H1 (cell line): ENCODE results near the gene GAS7. TPM values are rescaled to one million over a fixed set of nuclear protein-coding genes. Genes with fewer than 3 reads are reported as not detected.

ENCODE experiments used
- CTCF ChIA-PET: fragments of 300-600 bp; sonication (Branson Sonifier 250); formaldehyde crosslinking; loops from one replicate; lab custom pipeline; 2021; ENCODE audit not compliant: partially characterized antibody; lab: Charles Lee
- POLR2A ChIA-PET: fragments of 300-600 bp; sonication (Branson Sonifier 250); formaldehyde crosslinking; loops from one replicate; lab custom pipeline; 2021; ENCODE audit warnings: inconsistent platforms; ENCODE audit not compliant: partially characterized antibody; lab: Charles Lee
- DNase-seq, 2 experiments: peaks; one replicate each; pipeline versions ENCODE4 v3.0.0 to v3.0.0-alpha.2; 2010 to 2022; ENCODE audit warnings: low spot score in 2 of 2, low read depth in 1 of 2, mixed read lengths in 1 of 2
- FAIRE-seq: peaks from 2 replicates; lab custom pipeline; 2011; peaks lifted over from hg19 to GRCh38; lab: Jason Lieb, UNC
- H2AFZ ChIP-seq: 2 replicates; pipeline ENCODE4 v1.8.1; 2012; ENCODE audit warnings: low read length, inconsistent platforms
- H2AK5ac ChIP-seq: 2 replicates; pipeline ENCODE4 v1.6.1; 2013; ENCODE audit warnings: low read depth, low read length
- H2BK120ac ChIP-seq: replicated peaks from 2 replicates; pipeline ENCODE3; 2013; ENCODE audit warnings: low read depth, low read length, inconsistent platforms
- H2BK12ac ChIP-seq: 2 replicates; pipeline ENCODE4 v1.6.1; 2013; ENCODE audit warnings: low read depth, low read length
- H2BK15ac ChIP-seq: 2 replicates; pipeline ENCODE4 v1.6.1; 2013; ENCODE audit warnings: low read length
- H2BK20ac ChIP-seq: 2 replicates; pipeline ENCODE4 v1.6.1; 2013; ENCODE audit warnings: low read length
- H2BK5ac ChIP-seq: 2 replicates; pipeline ENCODE4 v1.6.1; 2013; ENCODE audit warnings: low read depth, low read length
- H3K14ac ChIP-seq: 2 replicates; pipeline ENCODE4 v1.6.1; 2013; ENCODE audit warnings: inconsistent platforms; ENCODE audit not compliant: insufficient read length
- H3K18ac ChIP-seq: 2 replicates; pipeline ENCODE4 v1.6.1; 2013; ENCODE audit warnings: low read length; ENCODE audit errors: extremely low read depth
- H3K23ac ChIP-seq: 2 replicates; pipeline ENCODE4 v1.6.1; 2013; ENCODE audit warnings: inconsistent platforms; ENCODE audit not compliant: insufficient read length
- H3K23me2 ChIP-seq: 2 replicates; pipeline ENCODE4 v1.6.1; 2013; ENCODE audit warnings: low read depth, low read length
- H3K27ac ChIP-seq: 2 replicates; pipeline ENCODE4 v1.6.1; 2011; ENCODE audit warnings: low read depth, low read length, inconsistent platforms
- H3K27me3 ChIP-seq, 4 experiments: replicated peaks in 1 of 4; 1 replicate in 1 of 4; 2 replicates in 3 of 4; pipeline versions ENCODE4 v1.6.1 to v1.8.1; 2011 to 2013; ENCODE audit warnings: low read length in 3 of 4, mild to moderate bottlenecking in 3 of 4, inconsistent platforms in 2 of 4, mixed read lengths in 2 of 4, moderate library complexity in 1 of 4; ENCODE audit not compliant: control insufficient read depth in 3 of 4, insufficient read depth in 3 of 4; ENCODE audit errors: extremely low read depth in 1 of 4
- H3K36me3 ChIP-seq, 4 experiments: 2 replicates each; pipeline versions ENCODE4 v1.6.1 to v1.8.1; 2011 to 2013; ENCODE audit warnings: mild to moderate bottlenecking in 4 of 4, low read length in 3 of 4, moderate library complexity in 2 of 4, control low read depth in 1 of 4, inconsistent platforms in 1 of 4; ENCODE audit not compliant: insufficient read depth in 4 of 4, control insufficient read depth in 2 of 4
- H3K4ac ChIP-seq: replicated peaks from 2 replicates; pipeline ENCODE3; 2013; ENCODE audit warnings: low read length, low read depth, mixed read lengths, inconsistent platforms; ENCODE audit not compliant: insufficient read length
- H3K4me1 ChIP-seq, 4 experiments: replicated peaks in 1 of 4; 1 replicate in 1 of 4; 2 replicates in 3 of 4; pipeline versions ENCODE4 v1.6.1 to v1.8.1; 2011 to 2013; ENCODE audit warnings: low read length in 3 of 4, inconsistent platforms in 2 of 4, mixed read lengths in 1 of 4; ENCODE audit not compliant: insufficient read depth in 4 of 4, control insufficient read depth in 3 of 4
- H3K4me2 ChIP-seq, 2 experiments: 2 replicates each; pipeline versions ENCODE4 v1.6.1 to v1.8.1; 2011 to 2013; ENCODE audit warnings: low read depth in 2 of 2, low read length in 2 of 2, control low read depth in 1 of 2, inconsistent platforms in 1 of 2, mild to moderate bottlenecking in 1 of 2; ENCODE audit not compliant: insufficient read depth in 1 of 2
- H3K4me3 ChIP-seq, 4 experiments: fragments of 200-600, 300-600 bp in 1 of 4; sonication (generic), shearing (Covaris generic), sonication (Bioruptor Twin) in 1 of 4; 2 replicates each; pipeline versions ENCODE4 v1.5.1 to v1.8.1; 2011 to 2016; ENCODE audit warnings: low read length in 4 of 4, low read depth in 3 of 4, control low read depth in 2 of 4, inconsistent platforms in 2 of 4, mild to moderate bottlenecking in 2 of 4, mixed read lengths in 1 of 4, moderate library complexity in 1 of 4; ENCODE audit not compliant: insufficient read depth in 2 of 4; ENCODE audit errors: extremely low read depth in 1 of 4
- H3K56ac ChIP-seq: replicated peaks from 2 replicates; pipeline ENCODE3; 2013; ENCODE audit warnings: low read depth, mild to moderate bottlenecking, mixed read lengths, low read length, inconsistent platforms; ENCODE audit not compliant: insufficient read length
- H3K79me1 ChIP-seq: 2 replicates; pipeline ENCODE4 v1.6.1; 2013; ENCODE audit warnings: low read depth, low read length, control low read depth
- H3K79me2 ChIP-seq, 2 experiments: 2 replicates each; pipeline versions ENCODE4 v1.6.1 to v1.8.1; 2012 to 2013; ENCODE audit warnings: low read length in 2 of 2, mild to moderate bottlenecking in 2 of 2, inconsistent platforms in 1 of 2; ENCODE audit not compliant: insufficient read depth in 2 of 2, control insufficient read depth in 1 of 2
- H3K9ac ChIP-seq, 4 experiments: replicated peaks in 1 of 4; 1 replicate in 1 of 4; 2 replicates in 3 of 4; pipeline versions ENCODE4 v1.6.1 to v1.8.1; 2011 to 2013; ENCODE audit warnings: low read depth in 3 of 4, low read length in 3 of 4, control low read depth in 2 of 4, mild to moderate bottlenecking in 2 of 4, moderate library complexity in 2 of 4, inconsistent platforms in 1 of 4; ENCODE audit errors: extremely low read depth in 1 of 4
- H3K9me3 ChIP-seq, 2 experiments: 2 replicates each; pipeline versions ENCODE4 v1.6.1 to v1.8.1; 2012 to 2013; ENCODE audit warnings: mild to moderate bottlenecking in 2 of 2, moderate library complexity in 2 of 2, control low read depth in 1 of 2, inconsistent platforms in 1 of 2, low read depth in 1 of 2, low read length in 1 of 2, mixed read lengths in 1 of 2; ENCODE audit not compliant: insufficient read depth in 2 of 2
- H4K20me1 ChIP-seq, 2 experiments: replicated peaks in 1 of 2; 2 replicates each; pipeline versions ENCODE3 to v1.8.1; 2011 to 2013; ENCODE audit warnings: inconsistent platforms in 2 of 2, low read length in 2 of 2, mild to moderate bottlenecking in 1 of 2; ENCODE audit not compliant: insufficient read depth in 2 of 2, control insufficient read depth in 1 of 2
- H4K5ac ChIP-seq: 2 replicates; pipeline ENCODE4 v1.6.1; 2013; ENCODE audit warnings: low read length, low read depth, mixed read lengths, inconsistent platforms; ENCODE audit not compliant: insufficient read length
- H4K8ac ChIP-seq: 2 replicates; pipeline ENCODE4 v1.8.0; 2013; ENCODE audit warnings: mild to moderate bottlenecking, moderate library complexity, low read length, inconsistent platforms; ENCODE audit not compliant: insufficient read depth; ENCODE audit errors: extremely low read depth
- H4K91ac ChIP-seq: replicated peaks from 2 replicates; pipeline ENCODE3; 2013; ENCODE audit warnings: low read length, mixed read lengths, inconsistent platforms; ENCODE audit not compliant: insufficient read length
- CHD1 ChIP-seq: IDR thresholded peaks from 2 replicates; pipeline ENCODE4 v1.6.1; 2012; ENCODE audit warnings: low read depth, low read length, improper control_type of control experiment
- E2F6 ChIP-seq: IDR thresholded peaks from 2 replicates; pipeline ENCODE4 v1.6.1; 2012; ENCODE audit warnings: inconsistent platforms
- EGR1 ChIP-seq: IDR thresholded peaks from 2 replicates; pipeline ENCODE4 v1.6.1; 2011; ENCODE audit warnings: low read depth, low read length, borderline replicate concordance
- polyA plus RNA-seq, 7 experiments: library from polyadenylated mRNA; depleted of rRNA in 3 of 7; stranded (reverse) in 5 of 7; unstranded in 2 of 7; fragments of >200 nt in 5 of 7; fragments of 200-250 nt in 2 of 7; gene quantifications; 1 replicate in 5 of 7; 2 replicates in 1 of 7; 4 replicates in 1 of 7; pipeline versions ENCODE4 v1.2.1 to v1.2.3, GENCODE V29; 2011 to 2013; ENCODE audit warnings: missing spikeins in 2 of 7, mixed read lengths in 2 of 7
- total RNA-seq: library from RNA; stranded (reverse); fragmentation: NEBNext Ultra II Directional; extraction: Animal tissue kit (Norgen Biotek cat#: 25700); gene quantifications from 2 replicates; pipeline ENCODE4 v1.2.1, GENCODE V29; 2021

Gene GAS7
- total and polyA plus RNA-seq, 2 of the 8 experiments (the other 6 are each of a cell fraction or from before 2014, with no cell fraction given): 5.0 to 14.5 TPM

GRCh38 chr17:9883451-9883850 is 315.0 kb downstream of the GAS7 start:
- no peak overlapping the region for H3K27ac ChIP-seq
- no peak overlapping the region for H4K91ac ChIP-seq
- H4K20me1 ChIP-seq: no peaks in the 10 kb centered on the region
- no peak overlapping the region for H3K9ac ChIP-seq
- H2AFZ ChIP-seq: no peak overlapping the region
- H3K4me3 ChIP-seq: no peak overlapping the region
- POLR2A ChIA-PET: no interaction called here
- H3K79me1 ChIP-seq: no peaks in the 10 kb centered on the region
- H3K18ac ChIP-seq: no peak overlapping the region
- no peak overlapping the region for H2BK12ac ChIP-seq
- no peak overlapping the region for H3K14ac ChIP-seq
- FAIRE-seq: peak; percentile 32
- H4K8ac ChIP-seq: no peak overlapping the region
- H2AK5ac ChIP-seq: no peak overlapping the region
- no peak overlapping the region for H3K4ac ChIP-seq
- no peak overlapping the region for H3K56ac ChIP-seq
- no peaks in the 10 kb centered on the region for H3K27me3 ChIP-seq
- CTCF ChIA-PET: no interaction called here
- no peaks in the 10 kb centered on the region for H3K23me2 ChIP-seq
- H2BK20ac ChIP-seq: no peak overlapping the region
- no peak overlapping the region for H3K4me2 ChIP-seq
- no peak overlapping the region for H2BK5ac ChIP-seq
- no peak overlapping the region for H4K5ac ChIP-seq
- no peak overlapping the region for H2BK15ac ChIP-seq
- H3K36me3 ChIP-seq: no peaks in the 10 kb centered on the region
- no peaks in the 10 kb centered on the region for H3K4me1 ChIP-seq
- no peak for DNase-seq
- H3K9me3 ChIP-seq: peaks cover 6 to 7% of the 10 kb centered on the region in 2 experiments; a peak in 3 of 4 replicates
- H3K79me2 ChIP-seq: no peaks in the 10 kb centered on the region
- no peak overlapping the region for H3K23ac ChIP-seq
- H2BK120ac ChIP-seq: no peak overlapping the region
- TF ChIP-seq EGR1: no peak
- no peak for TF ChIP-seq E2F6
- TF ChIP-seq CHD1: no peak
